Activated CD8-positive, alpha-beta memory T cell treated with anti-CD3 and anti-CD28 coated beads for 24 hours (primary cell): Measurements from ENCODE around the gene THAP3.
A peak's percentile ranks its signal among the peaks of the same experiment; 100 is the strongest.

Source experiments
- DNase-seq: peaks from one replicate; pipeline ENCODE4 v3.0.0-alpha.2; 2020

The THAP3 gene

GRCh38 chr1:6624710-6625583, at the start of gene THAP3:
Gene THAP3, plus strand, starts transcription at chr1:6624868. Its CDS starts 351 bp downstream, at chr1:6625219.
- peak; percentile 95 for DNase-seq

- no peak for DNase-seq
Observed at GRCh38 chr1:6577831-6578525, 46.7 kb upstream of the THAP3 start.

GRCh38 chr1:6578624-6579373, 45.9 kb upstream of the THAP3 start:
- DNase-seq = no peak

- peak; percentile 97 for DNase-seq
Observed at GRCh38 chr1:6579374-6580118, 45.1 kb upstream of the THAP3 start, which contains the start of gene ZBTB48. Gene ZBTB48, plus strand, starts transcription at chr1:6579994. Its CDS starts 616 bp downstream, at chr1:6580610.

- no peak for DNase-seq
Observed at GRCh38 chr1:6580119-6580592, 44.5 kb upstream of the THAP3 start.

GRCh38 chr1:6580593-6581409, 43.9 kb upstream of the THAP3 start:
- peak; percentile 60 for DNase-seq

- no peak for DNase-seq
Observed at GRCh38 chr1:6581561-6582305, 42.9 kb upstream of the THAP3 start.

- DNase-seq = no peak
Observed at GRCh38 chr1:6582370-6582769, 42.3 kb upstream of the THAP3 start.

GRCh38 chr1:6584126-6585080, 40.3 kb upstream of the THAP3 start:
- no peak for DNase-seq

- no peak for DNase-seq
Observed at GRCh38 chr1:6585081-6585722, 39.5 kb upstream of the THAP3 start.

- DNase-seq = no peak
Observed at GRCh38 chr1:6585841-6586240, 38.8 kb upstream of the THAP3 start.

GRCh38 chr1:6586404-6586816, 38.3 kb upstream of the THAP3 start:
- DNase-seq = no peak

- DNase-seq = no peak
Observed at GRCh38 chr1:6587261-6588005, 37.2 kb upstream of the THAP3 start.

GRCh38 chr1:6588128-6588892, 36.4 kb upstream of the THAP3 start:
- DNase-seq = no peak

- no peak for DNase-seq
Observed at GRCh38 chr1:6588893-6589520, 35.7 kb upstream of the THAP3 start.

GRCh38 chr1:6590046-6590445, 34.6 kb upstream of the THAP3 start:
- DNase-seq = no peak

- no peak for DNase-seq
Observed at GRCh38 chr1:6591222-6591621, 33.4 kb upstream of the THAP3 start.
